K562 (cell line): Measurements from ENCODE around the gene NAT14. TPM values are rescaled to one million over a fixed set of nuclear protein-coding genes. Genes with fewer than 3 reads are reported as not detected.

Source experiments
- BCOR ChIP-seq: fragments of 450-650 bp; IDR thresholded peaks from 2 replicates; pipeline ENCODE4 v1.6.1; 2016
- CBX8 ChIP-seq: fragments of 200-600 bp; sonication (generic); IDR thresholded peaks from 2 replicates; pipeline ENCODE4 v1.6.1; 2012; ENCODE audit warnings: borderline replicate concordance, mixed run types, low read depth, mild to moderate bottlenecking, moderate library complexity, mixed read lengths, low read length, control low read depth, inconsistent platforms; ENCODE audit not compliant: poor library complexity, severe bottlenecking; ENCODE audit errors: extremely low read depth
- COPS2 ChIP-seq: fragments of 450-650 bp; conservative IDR thresholded peaks from 2 replicates; pipeline ENCODE4 v1.6.1; 2016; ENCODE audit warnings: mild to moderate bottlenecking, moderate library complexity
- CREM ChIP-seq: IDR thresholded peaks from 2 replicates; pipeline ENCODE4 v1.6.1; 2014; ENCODE audit warnings: antibody characterized with exemption, low read depth
- FOXM1 ChIP-seq, 2 experiments: fragments of 450-650 bp in 1 of 2; sonication (generic) in 1 of 2; formaldehyde crosslinking in 1 of 2; IDR thresholded peaks; 2 replicates each; pipeline versions ENCODE4 v1.6.1 to v1.9.0; 2017 to 2022; ENCODE audit warnings: low read depth in 2 of 2, mild to moderate bottlenecking in 2 of 2, missing genetic modification reagents in 1 of 2, moderate library complexity in 1 of 2
- GABPB1 ChIP-seq: sonication (generic); formaldehyde crosslinking; IDR thresholded peaks from 2 replicates; pipeline ENCODE4 v1.8.0; 2022; ENCODE audit warnings: mild to moderate bottlenecking, missing genetic modification reagents
- KDM1A ChIP-seq, 2 experiments: fragments of 450-650 bp; IDR thresholded peaks; 2 replicates each; pipeline ENCODE4 v1.6.1; 2016; ENCODE audit warnings: mild to moderate bottlenecking in 2 of 2
- MLX ChIP-seq, 2 experiments: fragments of 450-650 bp in 1 of 2; sonication (generic) in 1 of 2; formaldehyde crosslinking; conservative IDR thresholded peaks; 2 replicates each; pipeline versions ENCODE4 v1.4.0 to v1.8.1; 2020 to 2022; ENCODE audit warnings: mild to moderate bottlenecking in 1 of 2, missing genetic modification reagents in 1 of 2
- POLR2AphosphoS2 ChIP-seq: IDR thresholded peaks from 2 replicates; pipeline ENCODE4 v1.6.1; 2012; ENCODE audit warnings: low read length, improper control_type of control experiment
- PTRF ChIP-seq: fragments of 450-650 bp; IDR thresholded peaks from 2 replicates; pipeline ENCODE4 v1.6.1; 2016; ENCODE audit warnings: mild to moderate bottlenecking, missing genetic modification characterization, missing compliant biosample characterization
- RBM34 ChIP-seq: fragments of 200-400 bp; formaldehyde crosslinking; IDR thresholded peaks from 2 replicates; pipeline ENCODE4 v1.6.1; 2018; ENCODE audit warnings: low read length, borderline replicate concordance; ENCODE audit not compliant: insufficient read depth
- SAFB ChIP-seq: fragments of 200-400 bp; formaldehyde crosslinking; IDR thresholded peaks from 2 replicates; pipeline ENCODE4 v1.6.1; 2017; ENCODE audit warnings: low read depth, low read length, borderline replicate concordance
- SIN3B ChIP-seq: fragments of 450-650 bp; IDR thresholded peaks from 2 replicates; pipeline ENCODE4 v1.6.1; 2017; ENCODE audit warnings: low read depth, mild to moderate bottlenecking, moderate library complexity
- TAF1 ChIP-seq: IDR thresholded peaks from 2 replicates; pipeline ENCODE4 v1.6.1; 2011; ENCODE audit warnings: mild to moderate bottlenecking, low read length, moderate library complexity; ENCODE audit not compliant: insufficient read depth, control insufficient read depth, severe bottlenecking; ENCODE audit errors: extremely low read depth
- TBL1XR1 ChIP-seq, 2 experiments: IDR thresholded peaks; 2 replicates each; pipeline ENCODE4 v1.6.1; 2012; ENCODE audit warnings: improper control_type of control experiment in 2 of 2, low read length in 2 of 2, mild to moderate bottlenecking in 1 of 2
- TCF7 ChIP-seq: sonication (generic); IDR thresholded peaks from 2 replicates; pipeline ENCODE4 v1.6.1; 2016; ENCODE audit warnings: antibody characterized with exemption, borderline replicate concordance
- TRIM24 ChIP-seq, 2 experiments: fragments of 450-650 bp; IDR thresholded peaks; 2 replicates each; pipeline ENCODE4 v1.6.1; 2016
- ZBTB17 ChIP-seq: fragments of 450-650 bp; formaldehyde crosslinking; IDR thresholded peaks from 2 replicates; pipeline ENCODE4 v1.4.0; 2020; ENCODE audit warnings: mild to moderate bottlenecking
- ZBTB2 ChIP-seq: fragments of 450-650 bp; IDR thresholded peaks from 2 replicates; pipeline ENCODE4 v1.6.1; 2016; ENCODE audit warnings: antibody characterized with exemption
- ZFX ChIP-seq: sonication (generic); formaldehyde crosslinking; IDR thresholded peaks from 2 replicates; pipeline ENCODE4 v1.8.0; 2022; ENCODE audit warnings: mild to moderate bottlenecking, missing genetic modification reagents, moderate library complexity
- ZNF140 ChIP-seq: fragments of 250-450 bp; sonication (Bioruptor Pico); IDR thresholded peaks from 2 replicates; pipeline ENCODE4 v1.8.0; 2021; ENCODE audit warnings: moderate library complexity, mild to moderate bottlenecking, inconsistent platforms
- ZNF431 ChIP-seq: sonication (generic); formaldehyde crosslinking; IDR thresholded peaks from 2 replicates; pipeline ENCODE4 v1.8.0; 2022; ENCODE audit warnings: mild to moderate bottlenecking, missing genetic modification reagents
- ZNF780A ChIP-seq: fragments of 250-450 bp; sonication (Bioruptor Pico); IDR thresholded peaks from 2 replicates; pipeline ENCODE4 v1.5.0; 2021; ENCODE audit warnings: mild to moderate bottlenecking
- ZSCAN29 ChIP-seq: fragments of 450-650 bp; IDR thresholded peaks from 2 replicates; pipeline ENCODE4 v1.6.1; 2017
- polyA plus RNA-seq, 8 experiments: library from polyadenylated mRNA; depleted of rRNA in 4 of 8; stranded (reverse) in 5 of 8; unstranded in 3 of 8; fragments of >200 nt; fragmentation: Nextera tagmentation in 2 of 8; fragmentation: Illumina TruSeq in 1 of 8; extraction: Ambion mirVana in 2 of 8; extraction: Trizol in 1 of 8; gene quantifications; 2 replicates each; pipeline versions ENCODE4 v1.2.1 to v1.2.3, GENCODE V29; 2011 to 2014; ENCODE audit warnings: inconsistent platforms in 1 of 8, missing spikeins in 1 of 8
- total RNA-seq, 7 experiments: library from RNA; depleted of rRNA in 6 of 7; stranded (reverse); fragments of >200 nt in 6 of 7; fragmentation: Illumina TruSeq in 2 of 7; extraction: Trizol in 2 of 7; gene quantifications; 2 replicates each; pipeline versions ENCODE4 v1.2.1 to v1.2.3, GENCODE V29; 2011 to 2021; ENCODE audit warnings: low replicate concordance in 1 of 7
- TF ChIP-seq, protein P1 (sequence below): sonication (generic); formaldehyde crosslinking; IDR thresholded peaks from 2 replicates; pipeline ENCODE4 v1.8.0; 2022; ENCODE audit warnings: mild to moderate bottlenecking, missing genetic modification reagents, borderline replicate concordance

The NAT14 gene
- total and polyA plus RNA-seq, 9 of the 15 experiments (the other 6 are each of a cell fraction or from before 2014, with no cell fraction given) = 2.4 to 77.0 (median 26.7) TPM

- TF ChIP-seq MLX (CRISPR knock-in tag; conservative IDR thresholded peaks at IDR 0.05) (no peak; a peak in 1 of 4 replicates), POLR2AphosphoS2 (no peak; the same call in 1 of the 2 replicates), ZFX (CRISPR knock-in tag) (peak; percentile 99), ZNF140 (CRISPR knock-in tag) (no peak), TAF1 (no peak), ZNF431 (no peak), TRIM24 (IDR thresholded peaks at IDR 0.05) (peak in 1 of 2 experiments; percentile 28; a peak in 1 of 4 replicates), ZBTB2 (peak; percentile 99), RBM34 (no peak), COPS2 (no peak), PTRF (tag) (peak; percentile 40; the same call in 1 of the 2 replicates), SAFB (no peak), TBL1XR1 (IDR thresholded peaks at IDR 0.05; ENCODE audit: low read length in 2 of 2) (peak in 1 of 2 experiments; percentile 78; a peak in 2 of 4 replicates), ZNF780A (CRISPR knock-in tag) (no peak), CREM (peak; percentile 99), SIN3B (no peak), KDM1A (IDR thresholded peaks at IDR 0.05) (no peak), ZBTB17 (CRISPR knock-in tag) (no peak; the same call in 1 of the 2 replicates), CBX8 (no peak), FOXM1 (IDR thresholded peaks at IDR 0.05; ENCODE audit: low read depth) (no peak), FOXM1 (CRISPR knock-in tag; IDR thresholded peaks at IDR 0.05; ENCODE audit: low read depth) (0 out of 2 replicates have a peak, but pooled peaks have one; percentile 24), TCF7 (peak; percentile 22; the same call in 1 of the 2 replicates), BCOR (peak; percentile 26), ZSCAN29 (no peak), GABPB1 (CRISPR knock-in tag) (peak; percentile 82)
- TF ChIP-seq, protein P1, sequence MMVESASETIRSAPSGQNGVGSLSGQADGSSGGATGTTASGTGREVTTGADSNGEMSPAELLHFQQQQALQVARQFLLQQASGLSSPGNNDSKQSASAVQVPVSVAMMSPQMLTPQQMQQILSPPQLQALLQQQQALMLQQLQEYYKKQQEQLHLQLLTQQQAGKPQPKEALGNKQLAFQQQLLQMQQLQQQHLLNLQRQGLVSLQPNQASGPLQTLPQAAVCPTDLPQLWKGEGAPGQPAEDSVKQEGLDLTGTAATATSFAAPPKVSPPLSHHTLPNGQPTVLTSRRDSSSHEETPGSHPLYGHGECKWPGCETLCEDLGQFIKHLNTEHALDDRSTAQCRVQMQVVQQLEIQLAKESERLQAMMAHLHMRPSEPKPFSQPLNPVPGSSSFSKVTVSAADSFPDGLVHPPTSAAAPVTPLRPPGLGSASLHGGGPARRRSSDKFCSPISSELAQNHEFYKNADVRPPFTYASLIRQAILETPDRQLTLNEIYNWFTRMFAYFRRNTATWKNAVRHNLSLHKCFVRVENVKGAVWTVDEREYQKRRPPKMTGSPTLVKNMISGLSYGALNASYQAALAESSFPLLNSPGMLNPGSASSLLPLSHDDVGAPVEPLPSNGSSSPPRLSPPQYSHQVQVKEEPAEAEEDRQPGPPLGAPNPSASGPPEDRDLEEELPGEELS (CRISPR knock-in tag) = peak; percentile 92; the same call in 1 of the 2 replicates
These were observed 8.8 kb upstream of the NAT14 start, which contains the start of gene ZNF628 (continued) for GRCh38 chr19:55476100-55476775.
